Smooth muscle cell (in vitro differentiated cells): Measurements from ENCODE around the gene UST. TPM values are rescaled to one million over a fixed set of nuclear protein-coding genes. Genes with fewer than 3 reads are reported as not detected.

Source experiments
- DNase-seq: peaks from one replicate; lab custom pipeline; 2025; ENCODE audit not compliant: unreplicated experiment; lab: John Stamatoyannopoulos, UW
- H2AFZ ChIP-seq: fragments of 200-600 bp; sonication (generic); 2 replicates; pipeline ENCODE4 v1.6.0; 2016; ENCODE audit warnings: antibody characterized with exemption, low read depth, mild to moderate bottlenecking
- H3F3A ChIP-seq: fragments of 200-600 bp; sonication (generic); 2 replicates; pipeline ENCODE4 v1.6.0; 2017; ENCODE audit warnings: antibody characterized with exemption, low read depth
- H3K27ac ChIP-seq: fragments of 200-600 bp; sonication (generic); 2 replicates; pipeline ENCODE4 v1.5.1; 2016; ENCODE audit warnings: low read depth, mild to moderate bottlenecking
- H3K27me3 ChIP-seq: fragments of 200-600 bp; sonication (generic); 2 replicates; pipeline ENCODE4 v1.6.1; 2016; ENCODE audit warnings: low read depth, mild to moderate bottlenecking
- H3K36me3 ChIP-seq: fragments of 200-600 bp; sonication (generic); 2 replicates; pipeline ENCODE4 v1.5.1; 2016; ENCODE audit warnings: low read depth
- H3K4me1 ChIP-seq: fragments of 200-600 bp; sonication (generic); 2 replicates; pipeline ENCODE4 v1.5.1; 2016; ENCODE audit warnings: low read depth
- H3K4me2 ChIP-seq: fragments of 200-600 bp; sonication (generic); 2 replicates; pipeline ENCODE4 v1.6.0; 2016; ENCODE audit warnings: mild to moderate bottlenecking
- H3K4me3 ChIP-seq: fragments of 200-600 bp; sonication (generic); 2 replicates; pipeline ENCODE4 v1.5.1; 2016; ENCODE audit warnings: mild to moderate bottlenecking
- H3K79me2 ChIP-seq: fragments of 200-600 bp; sonication (generic); 2 replicates; pipeline ENCODE4 v1.6.0; 2016; ENCODE audit warnings: low read depth, mild to moderate bottlenecking
- H3K9ac ChIP-seq: fragments of 200-600 bp; sonication (generic); 2 replicates; pipeline ENCODE4 v1.6.0; 2016; ENCODE audit warnings: low read depth
- H3K9me3 ChIP-seq: fragments of 200-600 bp; sonication (generic); replicated peaks from 2 replicates; pipeline ENCODE4 v1.5.1; 2016; ENCODE audit warnings: low read depth
- H4K20me1 ChIP-seq: fragments of 200-600 bp; sonication (generic); 2 replicates; pipeline ENCODE4 v1.6.0; 2016; ENCODE audit warnings: low read depth
- WGBS: methylation state at CpG from one replicate; pipeline ENCODE4 v1.1.7; 2016; ENCODE audit warnings: low lambda C conversion rate; 5-methylcytosine and 5-hydroxymethylcytosine counted together
- polyA plus RNA-seq: library from polyadenylated mRNA; unstranded; fragments of >200 nt; fragmentation: Nextera tagmentation; extraction: Ambion mirVana; gene quantifications from 2 replicates; pipeline ENCODE4 v1.2.1, GENCODE V29; 2016
- total RNA-seq: library from RNA; depleted of rRNA; stranded (reverse); fragments of >200 nt; gene quantifications from 2 replicates; pipeline ENCODE4 v1.2.3, GENCODE V29; 2014
- TF ChIP-seq, protein P1 (sequence below): fragments of 200-600 bp; sonication (generic); IDR thresholded peaks from 2 replicates; pipeline ENCODE4 v1.5.1; 2017; ENCODE audit warnings: borderline replicate concordance, mild to moderate bottlenecking, antibody characterized with exemption; ENCODE audit not compliant: insufficient read depth, poor library complexity, severe bottlenecking

The UST gene
- total and polyA plus RNA-seq, 2 experiments from 2014 or later = 16.1 to 19.5 TPM

DNA sequence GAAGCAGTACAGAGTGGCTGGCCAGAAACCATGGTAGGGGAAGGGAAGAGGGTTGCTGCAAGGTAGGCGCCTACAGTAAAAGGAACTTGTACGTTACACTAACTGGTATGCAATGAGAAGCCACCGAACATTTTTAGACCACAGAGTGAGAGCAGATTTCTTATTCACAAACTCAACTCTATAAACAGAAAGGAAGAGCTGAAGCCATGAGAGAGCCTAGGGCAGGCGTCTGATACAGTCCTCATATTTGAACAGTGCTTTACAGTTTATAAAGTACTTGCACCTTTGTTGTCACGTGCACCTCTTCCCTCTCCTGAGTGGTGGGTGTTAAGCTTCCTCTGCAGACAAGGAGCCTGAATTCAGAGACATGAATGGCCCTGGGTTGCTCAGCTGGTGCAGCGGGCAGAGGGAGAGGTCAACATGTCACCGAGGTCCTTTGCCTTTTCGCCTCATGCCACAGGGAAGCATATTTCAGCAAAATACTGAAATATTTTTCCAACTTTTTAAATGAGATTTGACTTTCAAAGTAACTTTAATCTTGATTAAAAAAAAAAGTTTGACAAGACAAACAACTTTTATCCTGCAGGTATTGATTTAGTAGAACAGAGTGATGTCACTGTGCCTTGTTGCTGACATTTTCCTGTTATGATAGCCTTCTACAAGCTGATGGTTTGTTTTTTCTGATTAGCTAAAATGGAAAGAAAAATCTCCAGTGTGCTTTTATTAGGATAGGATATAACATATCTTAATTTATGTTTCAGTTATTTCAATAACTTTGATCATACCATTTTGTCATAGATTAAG, 23.8 kb downstream of the UST start:
- Histone ChIP-seq H3K4me3 (no peak overlapping the region), H2AFZ (no peak overlapping the region), H3F3A (no peaks in the 10 kb centered on the region), H3K36me3 (no peaks in the 10 kb centered on the region), H3K9ac (no peak overlapping the region), H4K20me1 (peaks cover 79% of the 10 kb centered on the region), H3K4me1 (peaks cover 8% of the 10 kb centered on the region), H3K79me2 (peaks cover 96% of the 10 kb centered on the region), H3K27me3 (no peaks in the 10 kb centered on the region), H3K27ac (no peak overlapping the region), H3K9me3 (no peaks in the 10 kb centered on the region), H3K4me2 (no peak overlapping the region)
- DNase-seq = no peak
- 78% methylated on average over 8 of the region's 8 CpGs for WGBS
- TF ChIP-seq, protein P1, sequence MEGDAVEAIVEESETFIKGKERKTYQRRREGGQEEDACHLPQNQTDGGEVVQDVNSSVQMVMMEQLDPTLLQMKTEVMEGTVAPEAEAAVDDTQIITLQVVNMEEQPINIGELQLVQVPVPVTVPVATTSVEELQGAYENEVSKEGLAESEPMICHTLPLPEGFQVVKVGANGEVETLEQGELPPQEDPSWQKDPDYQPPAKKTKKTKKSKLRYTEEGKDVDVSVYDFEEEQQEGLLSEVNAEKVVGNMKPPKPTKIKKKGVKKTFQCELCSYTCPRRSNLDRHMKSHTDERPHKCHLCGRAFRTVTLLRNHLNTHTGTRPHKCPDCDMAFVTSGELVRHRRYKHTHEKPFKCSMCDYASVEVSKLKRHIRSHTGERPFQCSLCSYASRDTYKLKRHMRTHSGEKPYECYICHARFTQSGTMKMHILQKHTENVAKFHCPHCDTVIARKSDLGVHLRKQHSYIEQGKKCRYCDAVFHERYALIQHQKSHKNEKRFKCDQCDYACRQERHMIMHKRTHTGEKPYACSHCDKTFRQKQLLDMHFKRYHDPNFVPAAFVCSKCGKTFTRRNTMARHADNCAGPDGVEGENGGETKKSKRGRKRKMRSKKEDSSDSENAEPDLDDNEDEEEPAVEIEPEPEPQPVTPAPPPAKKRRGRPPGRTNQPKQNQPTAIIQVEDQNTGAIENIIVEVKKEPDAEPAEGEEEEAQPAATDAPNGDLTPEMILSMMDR = no peak

DNA sequence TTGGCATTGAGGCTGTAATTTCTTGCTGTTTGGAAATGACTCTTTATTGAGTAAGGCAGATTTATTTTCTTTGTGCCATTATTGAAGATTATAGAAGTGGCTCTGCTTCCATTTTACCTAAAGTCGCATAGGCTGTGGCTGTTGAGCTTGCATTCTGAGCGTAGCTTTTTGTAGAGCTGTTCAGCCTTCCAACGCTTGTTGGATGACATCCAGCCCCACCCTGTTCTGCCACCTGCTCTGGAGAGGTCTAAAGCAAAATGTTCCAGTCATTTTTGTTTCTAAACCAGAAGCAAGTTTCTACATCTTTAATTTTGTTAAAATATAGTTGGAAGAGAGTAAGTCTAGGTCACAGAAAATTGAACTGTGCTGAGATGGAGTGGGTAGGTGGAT, 24.4 kb downstream of the UST start:
- peaks cover 3% of the 10 kb centered on the region for H3K4me1 ChIP-seq
- H3K36me3 ChIP-seq = no peaks in the 10 kb centered on the region
- H3K9ac ChIP-seq = no peak overlapping the region
- no peak overlapping the region for H3K4me3 ChIP-seq
- H3K4me2 ChIP-seq = no peak overlapping the region
- TF ChIP-seq, protein P1 = no peak
- no peaks in the 10 kb centered on the region for H3K27me3 ChIP-seq
- DNase-seq = no peak
- no peaks in the 10 kb centered on the region for H3F3A ChIP-seq
- H3K9me3 ChIP-seq = no peaks in the 10 kb centered on the region
- WGBS = 96% methylated on average over 3 of the region's 3 CpGs
- H2AFZ ChIP-seq = no peak overlapping the region
- peaks cover 79% of the 10 kb centered on the region for H4K20me1 ChIP-seq
- H3K79me2 ChIP-seq = peaks cover 90% of the 10 kb centered on the region
- H3K27ac ChIP-seq = no peak overlapping the region

DNA sequence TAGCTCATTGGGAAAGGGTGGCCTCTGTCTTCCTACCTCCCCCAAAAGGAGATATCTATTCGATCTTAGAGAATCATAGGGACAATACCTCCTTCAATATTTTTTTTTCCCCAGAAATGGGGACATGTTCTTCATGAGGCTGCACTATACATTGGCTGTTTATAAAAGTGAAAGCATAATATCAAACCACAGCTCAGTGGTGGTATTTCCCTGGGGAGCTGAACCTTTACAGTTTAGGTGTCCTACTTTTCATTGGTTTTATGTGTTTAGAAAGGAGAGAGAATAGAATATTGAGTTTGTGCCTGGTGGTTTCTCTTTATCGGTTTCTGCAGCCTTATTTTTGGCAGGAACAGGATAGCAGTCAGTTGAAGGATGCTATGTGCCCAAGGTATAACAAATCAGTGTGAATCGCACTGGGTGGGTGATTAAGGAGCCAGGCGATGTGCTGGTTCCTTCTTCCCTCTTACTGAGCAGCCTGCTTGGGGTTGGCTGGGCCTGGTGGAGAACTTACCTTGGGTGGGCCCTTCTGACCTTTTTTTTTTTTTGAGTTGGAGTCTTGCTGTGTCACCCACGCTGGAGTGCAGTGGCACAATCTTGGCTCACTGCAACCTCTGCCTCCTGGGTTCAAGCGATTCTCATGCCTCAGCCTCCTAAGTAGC, 25.2 kb downstream of the UST start:
- Histone ChIP-seq H3K36me3 (no peaks in the 10 kb centered on the region), H2AFZ (no peak overlapping the region), H4K20me1 (peaks cover 79% of the 10 kb centered on the region), H3K4me2 (no peak overlapping the region), H3K27ac (no peak overlapping the region), H3K9me3 (no peaks in the 10 kb centered on the region), H3K79me2 (peaks cover 82% of the 10 kb centered on the region), H3K27me3 (no peaks in the 10 kb centered on the region), H3K4me3 (no peak overlapping the region), H3F3A (peaks cover 8% of the 10 kb centered on the region), H3K9ac (no peak overlapping the region), H3K4me1 (peaks cover 8% of the 10 kb centered on the region)
- no peak for DNase-seq
- TF ChIP-seq, protein P1 = no peak
- 98% methylated on average over 6 of the region's 6 CpGs for WGBS
